ENCODE data around the gene GTPBP8. TPM values are rescaled to one million over a fixed set of nuclear protein-coding genes. Genes with fewer than 3 reads are reported as not detected.

GTPBP8 gene
- total RNA-seq, 1 experiment from 2014 or later: 29.8 TPM

DNA sequence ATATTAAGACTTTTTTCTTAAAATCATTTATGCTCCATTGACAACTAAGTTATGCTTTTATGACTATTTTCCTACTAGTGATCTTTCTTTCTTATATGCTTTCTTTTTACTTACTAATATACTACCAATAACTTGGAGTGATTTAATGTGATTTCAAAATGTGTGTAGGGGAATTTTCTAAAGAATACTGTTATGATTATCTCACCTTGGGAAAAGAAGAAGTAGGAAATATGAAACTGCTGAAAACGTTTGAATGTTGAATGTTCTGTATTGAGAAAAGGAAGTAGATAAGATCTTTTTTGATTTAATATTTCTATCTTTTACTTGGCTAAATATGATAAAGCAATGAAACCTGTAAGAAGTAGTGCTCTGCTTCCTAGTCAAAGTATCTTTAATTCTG, 8.1 kb upstream of the GTPBP8 start:
- Mint-ChIP-seq H3K36me3 (ENCODE audit: insufficient read depth in 1 of 3, low read depth in 3 of 3) (no peaks in the 10 kb centered on the region), H3K27ac (no peak overlapping the region), H3K27me3 (ENCODE audit: low read depth) (no peaks in the 10 kb centered on the region; the same call in 1 of the 2 replicates), H3K9me3 (no peaks in the 10 kb centered on the region), H3K4me1 (peaks cover 0 to 3% of the 10 kb centered on the region in 2 experiments; a peak in 1 of 4 replicates), H3K4me3 (no peak overlapping the region)
- H3K23ac ChIP-seq (ENCODE audit: insufficient read length, low read depth, low read length): no peak overlapping the region
- no peaks in the 10 kb centered on the region for H3K79me2 ChIP-seq (ENCODE audit: insufficient read depth, low read length)
- H3K79me1 ChIP-seq (ENCODE audit: insufficient read depth, low read depth, low read length, poor library complexity, severe bottlenecking): no peaks in the 10 kb centered on the region
- no peaks in the 10 kb centered on the region for H4K20me1 ChIP-seq (ENCODE audit: control insufficient read depth, insufficient read depth, insufficient read length)
- no peak overlapping the region for H3T11ph ChIP-seq (ENCODE audit: low read length)
- no peak overlapping the region for H3K56ac ChIP-seq (ENCODE audit: insufficient read length, low read depth, low read length)
- H3K4me2 ChIP-seq (ENCODE audit: insufficient read depth, insufficient read length, low read length): no peak overlapping the region
- H2BK20ac ChIP-seq (ENCODE audit: low read depth, low read length, poor library complexity, severe bottlenecking): no peak overlapping the region
- no peak overlapping the region for H3K27ac ChIP-seq (ENCODE audit: insufficient read length, low read depth, low read length)
- no peaks in the 10 kb centered on the region for H3K9me3 ChIP-seq (ENCODE audit: control insufficient read depth, low read depth, low read length)
- no peak overlapping the region for H4K91ac ChIP-seq (ENCODE audit: insufficient read length, low read depth, low read length)
- DNase-seq: no peak
- H3K23me2 ChIP-seq (ENCODE audit: insufficient read length, low read depth, low read length, poor library complexity, severe bottlenecking): no peaks in the 10 kb centered on the region
- no peak overlapping the region for H2BK120ac ChIP-seq (ENCODE audit: low read depth, low read length, poor library complexity, severe bottlenecking)
- no peak overlapping the region for H3K14ac ChIP-seq (ENCODE audit: insufficient read depth, low read length)
- H2BK12ac ChIP-seq (ENCODE audit: insufficient read length, low read depth, low read length): no peak overlapping the region
- no peak overlapping the region for H4K8ac ChIP-seq (replicated peaks; ENCODE audit: insufficient read length, low read depth, low read length)
- H2BK15ac ChIP-seq (ENCODE audit: low read depth, low read length): no peak overlapping the region
- no peak overlapping the region for H4K5ac ChIP-seq (ENCODE audit: insufficient read length, low read depth, low read length)
- no peak overlapping the region for H3K4ac ChIP-seq (ENCODE audit: low read depth, low read length)
- whole genome bisulfite sequencing (ENCODE audit: extremely low coverage, insufficient read length, low lambda C conversion rate): no CpG with 5 or more reads among the region's 1 CpG
- no peak overlapping the region for H3K18ac ChIP-seq (ENCODE audit: insufficient read length, low read depth, low read length)
- TF ChIP-seq, protein P1, sequence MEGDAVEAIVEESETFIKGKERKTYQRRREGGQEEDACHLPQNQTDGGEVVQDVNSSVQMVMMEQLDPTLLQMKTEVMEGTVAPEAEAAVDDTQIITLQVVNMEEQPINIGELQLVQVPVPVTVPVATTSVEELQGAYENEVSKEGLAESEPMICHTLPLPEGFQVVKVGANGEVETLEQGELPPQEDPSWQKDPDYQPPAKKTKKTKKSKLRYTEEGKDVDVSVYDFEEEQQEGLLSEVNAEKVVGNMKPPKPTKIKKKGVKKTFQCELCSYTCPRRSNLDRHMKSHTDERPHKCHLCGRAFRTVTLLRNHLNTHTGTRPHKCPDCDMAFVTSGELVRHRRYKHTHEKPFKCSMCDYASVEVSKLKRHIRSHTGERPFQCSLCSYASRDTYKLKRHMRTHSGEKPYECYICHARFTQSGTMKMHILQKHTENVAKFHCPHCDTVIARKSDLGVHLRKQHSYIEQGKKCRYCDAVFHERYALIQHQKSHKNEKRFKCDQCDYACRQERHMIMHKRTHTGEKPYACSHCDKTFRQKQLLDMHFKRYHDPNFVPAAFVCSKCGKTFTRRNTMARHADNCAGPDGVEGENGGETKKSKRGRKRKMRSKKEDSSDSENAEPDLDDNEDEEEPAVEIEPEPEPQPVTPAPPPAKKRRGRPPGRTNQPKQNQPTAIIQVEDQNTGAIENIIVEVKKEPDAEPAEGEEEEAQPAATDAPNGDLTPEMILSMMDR (conservative IDR thresholded peaks at IDR 0.05): no peak
- H3K27me3 ChIP-seq (ENCODE audit: insufficient read depth, low read length): no peaks in the 10 kb centered on the region
- no peak overlapping the region for H2BK5ac ChIP-seq (ENCODE audit: insufficient read length, low read length)
- no peak overlapping the region for H2AK5ac ChIP-seq (ENCODE audit: insufficient read length, low read length)
- H2AFZ ChIP-seq (ENCODE audit: low read length): no peak overlapping the region
- no peaks in the 10 kb centered on the region for H3K4me1 ChIP-seq (ENCODE audit: insufficient read depth, low read length)
- H3K9ac ChIP-seq (ENCODE audit: extremely low read depth, insufficient read length, low read length): no peak overlapping the region

All from H9 (cell line).